DND-41 (cell line): ENCODE data around the gene MITF.

Source experiments
- CTCF ChIP-seq: IDR thresholded peaks from 2 replicates; pipeline ENCODE4 v1.5.1; 2012; ENCODE audit warnings: borderline replicate concordance, low read length, moderate library complexity, mild to moderate bottlenecking; ENCODE audit not compliant: poor library complexity, severe bottlenecking; ENCODE audit errors: extremely low read depth
- EZH2 ChIP-seq: IDR thresholded peaks from 3 replicates; pipeline ENCODE4 v1.6.1; 2012; ENCODE audit warnings: borderline replicate concordance, low read depth, mild to moderate bottlenecking, moderate library complexity, low read length, inconsistent platforms; ENCODE audit not compliant: severe bottlenecking

- no peak for TF ChIP-seq CTCF
- TF ChIP-seq EZH2 = no peak
These were observed 108.8 kb downstream of the MITF start for GRCh38 chr3:69848113-69848512.
